22Rv1 (cell line): Measurements from ENCODE around the gene ZBTB7A.

Source experiments
- H3K27ac ChIP-seq: fragments of 450-650 bp; 2 replicates; pipeline ENCODE4 v1.5.1; 2017
- CTCF ChIP-seq: fragments of 450-650 bp; IDR thresholded peaks from 2 replicates; pipeline ENCODE4 v1.5.1; 2017; ENCODE audit warnings: mild to moderate bottlenecking
- ZFX ChIP-seq: fragments of 450-650 bp; IDR thresholded peaks from 2 replicates; pipeline ENCODE4 v1.6.1; 2017; ENCODE audit warnings: antibody characterized with exemption, borderline replicate concordance

The ZBTB7A gene

GRCh38 chr19:4075373-4075772 is 8.7 kb upstream of the ZBTB7A start:
- TF ChIP-seq CTCF: no peak
- TF ChIP-seq ZFX: no peak
- H3K27ac ChIP-seq: no peak overlapping the region

- no peak for TF ChIP-seq CTCF
- no peak for TF ChIP-seq ZFX
- H3K27ac ChIP-seq: no peak overlapping the region
Observed at GRCh38 chr19:4071610-4072009, 4.9 kb upstream of the ZBTB7A start.

GRCh38 chr19:4069331-4069959 is 2.7 kb upstream of the ZBTB7A start:
- no peak for TF ChIP-seq ZFX
- no peak for TF ChIP-seq CTCF
- H3K27ac ChIP-seq: no peak overlapping the region

- TF ChIP-seq ZFX: no peak
- TF ChIP-seq CTCF: no peak
- peak overlapping the region; percentile 33; the same call in 1 of the 2 replicates for H3K27ac ChIP-seq
Observed at GRCh38 chr19:4068047-4068966, 1.6 kb upstream of the ZBTB7A start.

- peak overlapping the region; percentile 97; the same call in 1 of the 2 replicates for H3K27ac ChIP-seq
- no peak for TF ChIP-seq ZFX
- TF ChIP-seq CTCF: no peak
Observed at GRCh38 chr19:4067396-4068046, 822 bp upstream of the ZBTB7A start.

GRCh38 chr19:4066176-4066606 is 508 bp downstream of the ZBTB7A start:
- H3K27ac ChIP-seq: peak overlapping the region; percentile 97
- TF ChIP-seq ZFX (no peak), CTCF (no peak)
